Esophagus squamous epithelium (tissue), 5 donors: Measurements from ENCODE around the gene SMOC2. TPM values are rescaled to one million over a fixed set of nuclear protein-coding genes. Genes with fewer than 3 reads are reported as not detected.

Source experiments
- DNase-seq: peaks from one replicate; lab custom pipeline; 2025; lab: John Stamatoyannopoulos, UW
- H3K27ac ChIP-seq, 4 donors: fragments of 200-600 bp; sonication (generic); one replicate each; pipeline ENCODE4 v1.5.1; 2016 to 2019; ENCODE audit warnings: mild to moderate bottlenecking in 1 of 4
- H3K27me3 ChIP-seq, 4 donors: fragments of 200-600 bp; sonication (generic); 1 replicate in 3 of 4; 2 replicates in 1 of 4; pipeline versions ENCODE4 v1.5.1 to v1.6.0; 2017 to 2021; ENCODE audit warnings: antibody characterized with exemption in 1 of 4
- H3K36me3 ChIP-seq, 3 donors: fragments of 200-600 bp; sonication (generic); one replicate each; pipeline ENCODE4 v1.5.1; 2016 to 2019
- H3K4me1 ChIP-seq, 3 donors: fragments of 200-600 bp; sonication (generic); one replicate each; pipeline ENCODE4 v1.5.1; 2017 to 2019
- H3K4me3 ChIP-seq, 4 donors: fragments of 200-600 bp; sonication (generic); 1 replicate in 3 of 4; 2 replicates in 1 of 4; pipeline ENCODE4 v1.5.1; 2016 to 2019; ENCODE audit warnings: mild to moderate bottlenecking in 2 of 4, moderate library complexity in 1 of 4
- H3K9me3 ChIP-seq, 3 donors: fragments of 200-600 bp; sonication (generic); one replicate each; pipeline ENCODE4 v1.5.1; 2016 to 2019
- POLR2A ChIP-seq, 4 donors: fragments of 450-650 bp; IDR thresholded peaks; one replicate each; pipeline ENCODE4 v1.6.1; 2017; ENCODE audit warnings: antibody characterized with exemption in 4 of 4, mild to moderate bottlenecking in 4 of 4, moderate library complexity in 3 of 4
- WGBS, 2 donors: methylation state at CpG; one replicate each; pipeline ENCODE4 v1.1.5; 2018; 5-methylcytosine and 5-hydroxymethylcytosine counted together
- intact Hi-C: fragments of 100-400 bp; cut with DNase I; formaldehyde crosslinking; loops from one replicate; pipeline ENCODE4 v1.15.0; 2022
- total RNA-seq, 4 donors: library from RNA; depleted of rRNA; stranded (reverse); fragments of >200 nt; gene quantifications; one replicate each; pipeline ENCODE4 v1.1.0, GENCODE V29; 2016
- TF ChIP-seq, protein P1 (sequence below), 6 experiments: fragments of 450-650 bp in 4 of 6; fragments of 200-600 bp in 2 of 6; sonication (generic) in 2 of 6; IDR thresholded peaks; one replicate each; pipeline ENCODE4 v1.5.1; 2016 to 2019; ENCODE audit warnings: antibody characterized with exemption in 6 of 6, mild to moderate bottlenecking in 4 of 6, moderate library complexity in 4 of 6
- donor health status: DM: yes; HTN: yes; CAD: no.

Gene SMOC2
- total RNA-seq, 4 donors from 2014 or later = 1.9 to 35.5 (median 7.1) TPM

DNA sequence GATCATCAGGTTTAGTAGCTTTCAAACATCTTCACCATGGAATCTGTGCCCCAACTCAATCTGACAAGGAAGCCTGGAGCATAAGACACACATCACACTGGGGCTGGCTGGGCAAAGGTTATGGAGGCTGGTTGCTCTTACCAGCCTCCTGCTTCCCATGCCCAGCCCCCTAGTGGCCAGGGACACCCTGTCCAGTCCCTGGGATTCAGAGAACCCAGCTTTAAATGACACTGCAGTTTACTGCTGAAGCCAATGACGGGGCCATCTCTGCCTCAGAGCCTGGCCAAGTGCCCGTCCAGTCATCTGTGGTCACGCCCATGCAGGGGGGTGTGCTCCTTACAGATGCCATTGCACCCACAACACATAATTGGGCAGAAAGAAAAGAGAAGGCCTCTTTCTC is 272.9 kb downstream of the SMOC2 start:
- no peak overlapping the region for H3K4me3 ChIP-seq
- WGBS, 2 donors = 63 to 72% methylated on average over 2 of the region's 3 CpGs
- no peak for TF ChIP-seq POLR2A (IDR thresholded peaks at IDR 0.05)
- TF ChIP-seq, protein P1, sequence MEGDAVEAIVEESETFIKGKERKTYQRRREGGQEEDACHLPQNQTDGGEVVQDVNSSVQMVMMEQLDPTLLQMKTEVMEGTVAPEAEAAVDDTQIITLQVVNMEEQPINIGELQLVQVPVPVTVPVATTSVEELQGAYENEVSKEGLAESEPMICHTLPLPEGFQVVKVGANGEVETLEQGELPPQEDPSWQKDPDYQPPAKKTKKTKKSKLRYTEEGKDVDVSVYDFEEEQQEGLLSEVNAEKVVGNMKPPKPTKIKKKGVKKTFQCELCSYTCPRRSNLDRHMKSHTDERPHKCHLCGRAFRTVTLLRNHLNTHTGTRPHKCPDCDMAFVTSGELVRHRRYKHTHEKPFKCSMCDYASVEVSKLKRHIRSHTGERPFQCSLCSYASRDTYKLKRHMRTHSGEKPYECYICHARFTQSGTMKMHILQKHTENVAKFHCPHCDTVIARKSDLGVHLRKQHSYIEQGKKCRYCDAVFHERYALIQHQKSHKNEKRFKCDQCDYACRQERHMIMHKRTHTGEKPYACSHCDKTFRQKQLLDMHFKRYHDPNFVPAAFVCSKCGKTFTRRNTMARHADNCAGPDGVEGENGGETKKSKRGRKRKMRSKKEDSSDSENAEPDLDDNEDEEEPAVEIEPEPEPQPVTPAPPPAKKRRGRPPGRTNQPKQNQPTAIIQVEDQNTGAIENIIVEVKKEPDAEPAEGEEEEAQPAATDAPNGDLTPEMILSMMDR (IDR thresholded peaks at IDR 0.05) = peak in 4 of 6 experiments; percentile 11 to 61 (median 28)
- H3K9me3 ChIP-seq = no peaks in the 10 kb centered on the region
- no peaks in the 10 kb centered on the region for H3K4me1 ChIP-seq
- no peak overlapping the region for H3K27ac ChIP-seq
- H3K27me3 ChIP-seq = peaks cover 0 to 36% (median 0%) of the 10 kb centered on the region in 4 donors
- no peaks in the 10 kb centered on the region for H3K36me3 ChIP-seq
- intact Hi-C loops = no loop called here
- DNase-seq = no peak

DNA sequence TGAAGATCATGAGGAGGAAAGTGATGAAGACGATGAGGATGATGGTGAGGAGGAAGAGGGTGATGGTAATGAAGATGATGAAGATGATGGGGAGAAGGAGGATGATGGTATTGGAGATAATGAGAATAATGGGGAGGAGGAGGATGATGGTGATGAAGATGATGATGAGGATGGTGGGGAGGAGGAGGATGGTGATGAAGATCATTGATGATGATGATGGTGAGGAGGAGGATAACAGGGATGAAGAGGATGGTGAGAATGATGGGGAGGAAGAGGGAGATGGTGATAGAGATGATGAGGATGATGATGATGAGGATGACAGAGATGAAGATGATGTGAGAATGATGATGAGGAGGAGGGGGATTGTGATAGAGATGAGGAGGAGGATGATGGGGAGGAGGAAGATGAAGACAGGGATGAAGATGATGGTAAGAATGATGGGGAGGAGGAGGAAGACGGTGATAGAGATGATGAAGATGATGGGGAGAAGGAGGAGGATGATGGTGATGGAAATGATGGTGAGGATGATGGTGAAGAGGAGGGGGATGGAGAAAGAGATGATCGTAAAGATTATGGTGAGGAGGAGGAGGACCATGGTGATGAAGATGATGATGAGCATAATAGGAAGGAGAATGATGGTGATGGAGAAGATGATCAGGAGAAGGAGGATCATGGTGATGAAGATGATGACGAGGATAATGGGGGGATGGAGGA is 273.7 kb downstream of the SMOC2 start:
- H3K4me1 ChIP-seq = no peaks in the 10 kb centered on the region
- H3K27ac ChIP-seq = no peak overlapping the region
- intact Hi-C loops = no loop called here
- H3K4me3 ChIP-seq = no peak overlapping the region
- no peaks in the 10 kb centered on the region for H3K36me3 ChIP-seq
- TF ChIP-seq POLR2A (IDR thresholded peaks at IDR 0.05) = no peak
- TF ChIP-seq, protein P1 (IDR thresholded peaks at IDR 0.05) = no peak
- no peak for DNase-seq
- peaks cover 0 to 27% (median 0%) of the 10 kb centered on the region in 4 donors for H3K27me3 ChIP-seq
- no peaks in the 10 kb centered on the region for H3K9me3 ChIP-seq
- WGBS, 2 donors = 82 to 85% methylated on average over 4 of the region's 4 CpGs

DNA sequence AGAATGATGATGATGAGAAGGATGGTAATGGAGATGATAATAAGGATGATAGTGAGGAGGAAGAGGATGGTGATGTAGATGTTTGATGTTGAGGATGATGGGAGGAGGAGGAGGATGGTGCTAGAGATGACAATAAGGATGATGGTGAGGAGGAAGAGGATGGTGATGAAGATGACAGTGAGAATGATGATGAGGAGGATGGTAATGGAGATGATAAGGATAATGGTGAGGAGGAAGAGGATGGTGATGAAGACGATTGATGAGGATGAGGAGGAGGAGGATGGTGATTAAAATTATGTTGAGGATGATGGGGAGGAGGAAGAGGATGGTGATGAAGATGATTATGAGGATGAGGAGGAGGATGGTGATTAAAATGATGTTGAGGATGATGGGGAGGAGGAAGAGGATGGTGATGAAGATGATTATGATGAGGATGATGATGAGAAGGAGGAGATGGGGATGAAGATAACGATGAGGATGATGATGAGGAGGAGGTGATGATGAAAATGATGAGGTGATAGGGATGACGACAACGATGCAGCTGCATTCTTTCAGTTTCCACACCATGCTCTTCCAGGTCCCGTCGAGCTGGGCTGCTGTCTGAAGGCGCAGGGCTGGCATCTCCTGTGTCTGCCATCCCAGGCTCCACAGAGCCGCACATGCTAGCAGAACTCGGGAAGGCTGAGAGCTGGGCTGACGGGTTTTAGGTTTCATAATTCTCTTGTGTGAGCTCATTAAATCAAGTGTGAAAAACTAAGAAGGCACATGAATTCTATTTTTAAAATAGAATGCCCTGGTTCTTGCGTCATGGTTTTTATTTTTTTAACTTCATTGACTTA is 274.9 kb downstream of the SMOC2 start:
- intact Hi-C loops = no loop called here

DNA sequence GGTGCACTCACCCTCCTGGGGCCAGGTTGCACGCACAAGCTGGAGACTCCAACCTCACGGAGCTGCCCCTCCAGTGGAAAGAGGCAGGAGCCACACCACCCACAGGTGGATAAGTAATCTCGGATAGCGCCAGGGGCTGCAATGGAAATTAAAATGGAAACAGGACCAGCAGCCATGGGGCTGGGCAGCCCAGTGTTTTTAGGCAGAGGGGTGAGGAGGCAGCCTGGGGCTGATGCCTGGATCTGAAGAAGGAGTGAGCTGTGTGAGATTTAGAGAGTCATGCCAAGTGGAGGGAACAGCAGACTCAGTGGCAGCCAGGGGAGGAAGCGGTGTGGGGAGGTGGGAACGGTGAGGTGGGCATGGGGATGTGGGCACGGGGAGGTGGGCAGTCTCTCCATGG is 275.6 kb downstream of the SMOC2 start:
- H3K4me3 ChIP-seq = no peak overlapping the region
- H3K9me3 ChIP-seq = no peaks in the 10 kb centered on the region
- no peak overlapping the region for H3K27ac ChIP-seq
- intact Hi-C loops = no loop called here
- H3K36me3 ChIP-seq = no peaks in the 10 kb centered on the region
- DNase-seq = no peak
- 76 to 82% methylated on average over 4 to 7 of the region's 7 CpGs for WGBS, 2 donors
- H3K4me1 ChIP-seq = no peaks in the 10 kb centered on the region
- peaks cover 0 to 15% (median 0%) of the 10 kb centered on the region in 4 donors for H3K27me3 ChIP-seq
- TF ChIP-seq, protein P1 (IDR thresholded peaks at IDR 0.05) = no peak
- TF ChIP-seq POLR2A (IDR thresholded peaks at IDR 0.05) = no peak

More for the DNA sequence above, 274.9 kb downstream of the SMOC2 start:
- H3K36me3 ChIP-seq = no peaks in the 10 kb centered on the region
- H3K4me1 ChIP-seq = no peaks in the 10 kb centered on the region
- 78 to 79% methylated on average over 11 of the region's 11 CpGs for WGBS, 2 donors
- H3K4me3 ChIP-seq = no peak overlapping the region
- TF ChIP-seq, protein P1 (IDR thresholded peaks at IDR 0.05) = no peak
- TF ChIP-seq POLR2A (IDR thresholded peaks at IDR 0.05) = no peak
- no peaks in the 10 kb centered on the region for H3K9me3 ChIP-seq
- no peak overlapping the region for H3K27ac ChIP-seq
- no peak for DNase-seq
- H3K27me3 ChIP-seq = peaks cover 0 to 16% (median 0%) of the 10 kb centered on the region in 4 donors

DNA sequence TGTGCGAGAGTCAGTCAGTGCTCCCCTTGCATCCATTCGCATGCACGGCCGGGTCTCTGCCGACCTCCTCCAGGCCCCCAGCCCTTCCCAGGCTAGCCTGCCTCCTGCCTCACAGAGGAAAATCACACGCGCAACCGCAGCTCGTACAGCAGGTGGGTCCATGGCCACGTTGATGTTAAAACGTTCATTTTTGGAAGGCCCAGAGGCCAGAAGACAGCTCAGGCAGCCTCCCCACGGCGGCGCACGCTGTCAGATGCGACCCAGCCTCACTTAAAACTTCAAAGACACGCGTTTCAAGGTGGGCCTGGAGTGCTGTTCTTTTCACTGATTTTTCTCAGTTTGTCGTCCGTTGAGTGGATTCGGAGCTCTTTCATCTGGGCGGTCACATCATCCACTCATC is 276.5 kb downstream of the SMOC2 start:
- intact Hi-C loops = no loop called here

More for the DNA sequence above, 276.5 kb downstream of the SMOC2 start:
- Histone ChIP-seq H3K36me3 (no peaks in the 10 kb centered on the region), H3K27me3 (peaks cover 0 to 11% (median 0%) of the 10 kb centered on the region in 4 donors), H3K27ac (no peak overlapping the region), H3K4me3 (no peak overlapping the region), H3K9me3 (no peaks in the 10 kb centered on the region), H3K4me1 (no peaks in the 10 kb centered on the region)
- DNase-seq = no peak
- no peak for TF ChIP-seq POLR2A (IDR thresholded peaks at IDR 0.05)
- TF ChIP-seq, protein P1 (IDR thresholded peaks at IDR 0.05) = no peak
- WGBS, 2 donors = 85 to 90% methylated on average over 17 to 22 of the region's 22 CpGs
